DMS114 treated with DMSO at 0.1 percent for 48 hours (cell line): ENCODE data around the gene PACRG.

Source experiments
- DNase-seq: peaks from one replicate; lab custom pipeline; 2025; ENCODE audit not compliant: unreplicated experiment; lab: John Stamatoyannopoulos, UW

Gene PACRG

DNA sequence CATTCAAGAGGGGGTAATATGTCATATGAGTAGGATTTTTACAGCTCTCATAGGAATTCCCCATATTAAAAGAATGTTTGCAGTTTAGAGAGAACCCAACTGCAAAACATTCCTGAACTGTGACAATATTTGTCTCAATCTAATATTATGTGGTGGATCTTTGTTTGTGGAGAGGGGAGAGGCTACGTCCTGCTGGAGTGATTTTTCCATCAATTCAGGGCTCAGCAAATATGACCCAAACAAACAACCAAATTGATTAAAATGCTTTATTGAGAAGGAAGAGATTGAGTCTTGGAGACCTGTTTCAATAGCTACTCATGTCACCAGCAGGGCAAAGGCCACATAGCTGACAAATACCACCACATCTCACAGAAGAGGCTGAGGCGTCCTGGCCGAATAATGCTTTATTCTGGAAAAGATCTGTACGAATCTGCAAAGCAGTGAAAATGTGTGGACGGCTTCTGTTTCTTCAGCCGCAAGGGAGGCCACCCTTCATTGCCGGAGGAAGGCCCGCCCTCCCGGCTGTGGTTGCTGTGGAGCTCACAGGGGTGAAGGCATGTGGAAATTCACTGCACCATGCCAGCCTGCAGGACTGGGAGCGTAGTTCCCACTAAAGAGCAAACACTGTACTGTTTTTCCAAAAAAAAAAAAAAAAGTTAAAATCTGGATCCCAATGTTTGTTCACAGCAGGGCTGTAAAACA, 597.1 kb downstream of the PACRG start:
- DNase-seq = no peak

DNA sequence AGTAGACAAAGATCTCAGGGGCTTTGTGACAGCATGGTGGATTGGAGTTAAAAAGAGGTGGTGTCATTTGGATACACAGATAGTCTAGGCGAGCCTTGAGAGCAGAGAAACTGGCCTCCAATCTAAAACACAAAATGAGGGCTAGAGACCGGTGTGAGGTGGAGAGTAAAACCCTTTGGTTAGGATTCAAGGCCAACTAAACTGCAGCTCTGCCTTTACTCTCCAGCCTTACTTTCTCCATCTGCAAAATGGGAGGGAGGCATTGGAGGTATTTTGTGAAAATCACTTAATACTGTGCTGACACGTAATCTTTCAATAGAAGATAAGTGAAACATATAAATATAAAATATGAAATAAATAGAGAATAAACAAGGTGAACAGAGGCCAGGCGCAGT, 597.6 kb downstream of the PACRG start:
- DNase-seq = no peak

DNA sequence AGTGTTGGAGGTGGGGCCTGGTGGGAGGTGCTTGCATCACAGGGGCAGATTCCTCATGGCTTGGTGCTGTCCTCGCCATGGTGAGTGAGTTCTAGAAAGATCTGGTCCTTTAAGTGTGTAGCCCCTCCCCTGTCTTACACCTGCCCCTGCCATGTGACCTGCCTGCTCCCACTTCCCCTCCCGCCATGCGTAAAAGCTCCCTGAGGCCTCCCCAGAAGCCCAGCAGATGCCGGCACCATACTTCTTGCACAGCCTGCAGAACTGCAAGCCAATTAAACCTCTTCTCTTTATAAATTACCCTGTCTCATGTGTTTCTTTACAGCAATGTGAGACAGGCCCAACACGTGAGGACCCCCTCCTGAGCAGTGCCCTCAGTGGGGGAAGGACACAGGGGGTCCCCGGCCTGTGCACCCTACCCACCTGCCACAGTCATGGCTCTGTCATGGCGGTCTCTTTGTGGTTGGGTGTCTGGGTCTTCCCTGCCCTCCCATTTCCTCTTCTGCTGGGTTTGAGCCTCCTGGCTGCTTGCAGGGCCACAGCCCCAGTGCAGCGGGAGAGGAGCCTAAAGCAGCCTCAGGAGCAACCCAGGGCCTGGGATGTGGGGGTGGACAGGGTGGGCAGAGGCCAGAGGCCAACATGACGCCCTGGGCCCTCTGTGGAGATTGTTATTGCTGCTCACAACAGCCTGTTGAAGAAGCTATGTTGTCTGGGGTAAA, 599.5 kb downstream of the PACRG start:
- DNase-seq = no peak

GRCh38 chr6:163327921-163328320, 600.1 kb downstream of the PACRG start:
- DNase-seq = no peak

GRCh38 chr6:163328411-163328810, 600.6 kb downstream of the PACRG start:
- no peak for DNase-seq

GRCh38 chr6:163329991-163330390, 602.2 kb downstream of the PACRG start:
- DNase-seq = no peak

DNA sequence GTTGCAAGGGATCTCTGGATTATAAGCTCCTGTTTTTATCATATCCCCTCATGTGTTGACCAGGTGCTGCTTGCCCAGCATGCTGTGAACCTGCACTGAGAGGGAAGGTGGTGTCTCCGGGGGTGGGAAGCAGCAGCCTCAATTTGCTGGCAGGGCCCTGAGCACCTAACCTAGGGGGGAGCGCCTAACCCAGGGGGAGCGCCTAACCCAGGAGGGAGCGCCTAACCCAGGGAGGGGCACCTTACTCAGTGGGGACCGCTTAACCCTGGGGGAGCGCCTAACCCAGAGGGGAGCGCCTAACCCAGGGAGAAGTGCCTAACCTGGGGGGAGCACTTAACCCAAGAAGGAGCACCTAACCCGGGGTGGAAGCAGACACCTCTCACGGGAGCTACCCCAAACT, 603.5 kb downstream of the PACRG start:
- no peak for DNase-seq

DNA sequence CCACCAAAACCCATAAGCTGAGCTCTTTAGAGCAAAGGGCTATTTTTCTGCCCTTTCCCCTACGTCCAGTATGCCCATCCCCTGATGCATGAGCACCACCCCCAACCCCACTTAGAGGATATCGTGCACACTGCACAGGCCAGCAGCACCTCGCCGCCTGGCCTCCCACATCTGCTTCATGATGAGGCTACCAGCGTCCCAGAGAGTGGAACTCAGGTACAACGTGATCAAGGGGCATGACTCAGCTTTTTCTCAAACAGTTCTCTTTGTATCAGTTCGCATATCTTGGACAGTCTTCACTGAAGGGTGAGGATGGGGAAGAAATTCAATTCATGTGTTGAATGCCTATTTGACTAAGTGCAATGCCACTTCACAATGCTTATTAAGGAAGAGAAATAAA, 604.8 kb downstream of the PACRG start:
- no peak for DNase-seq

DNA sequence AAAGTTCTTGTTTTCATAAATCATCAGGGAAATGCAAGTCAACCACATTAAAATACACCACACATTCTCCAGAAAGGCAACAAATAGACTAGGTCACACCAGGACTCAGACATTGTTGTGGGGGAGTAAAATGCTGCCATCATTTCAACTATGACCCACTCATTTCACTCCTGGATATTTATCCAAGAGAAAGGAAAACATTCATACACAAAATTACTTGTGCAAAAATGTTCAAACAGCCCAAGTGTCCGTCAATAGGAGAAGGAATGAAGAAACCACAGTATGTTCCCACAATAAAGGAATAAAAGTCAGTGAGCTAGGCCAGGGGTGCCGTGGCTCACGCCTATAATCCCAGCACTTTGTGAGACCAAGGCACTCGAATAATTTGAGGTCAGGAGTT, 605.3 kb downstream of the PACRG start:
- DNase-seq = no peak

- no peak for DNase-seq
These were observed 606.2 kb downstream of the PACRG start for GRCh38 chr6:163333701-163334663.

GRCh38 chr6:163335056-163335455, 607.3 kb downstream of the PACRG start:
- DNase-seq = no peak

GRCh38 chr6:163335671-163336545, 608.1 kb downstream of the PACRG start:
- no peak for DNase-seq

DNA sequence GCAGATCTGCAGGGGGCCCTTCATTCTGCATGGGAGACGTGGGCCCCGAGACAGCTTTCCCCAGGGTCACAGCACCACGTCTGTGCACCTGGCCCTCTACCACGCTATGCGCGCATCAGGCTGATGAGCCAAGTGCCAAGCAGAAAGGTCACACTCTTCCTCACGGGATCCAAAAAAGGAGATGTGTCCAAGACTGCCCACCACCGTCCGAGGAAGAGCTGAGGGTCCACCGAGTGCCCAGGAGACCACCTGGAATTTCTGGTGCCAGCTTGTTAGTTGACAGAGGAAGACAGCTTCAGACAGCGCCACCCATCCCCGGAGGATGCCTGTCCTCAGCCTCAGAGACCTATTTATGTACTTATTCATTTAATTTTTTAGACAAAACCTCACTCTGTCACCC, 609.2 kb downstream of the PACRG start:
- no peak for DNase-seq

- DNase-seq = no peak
These were observed 610.2 kb downstream of the PACRG start for GRCh38 chr6:163337958-163338357.

DNA sequence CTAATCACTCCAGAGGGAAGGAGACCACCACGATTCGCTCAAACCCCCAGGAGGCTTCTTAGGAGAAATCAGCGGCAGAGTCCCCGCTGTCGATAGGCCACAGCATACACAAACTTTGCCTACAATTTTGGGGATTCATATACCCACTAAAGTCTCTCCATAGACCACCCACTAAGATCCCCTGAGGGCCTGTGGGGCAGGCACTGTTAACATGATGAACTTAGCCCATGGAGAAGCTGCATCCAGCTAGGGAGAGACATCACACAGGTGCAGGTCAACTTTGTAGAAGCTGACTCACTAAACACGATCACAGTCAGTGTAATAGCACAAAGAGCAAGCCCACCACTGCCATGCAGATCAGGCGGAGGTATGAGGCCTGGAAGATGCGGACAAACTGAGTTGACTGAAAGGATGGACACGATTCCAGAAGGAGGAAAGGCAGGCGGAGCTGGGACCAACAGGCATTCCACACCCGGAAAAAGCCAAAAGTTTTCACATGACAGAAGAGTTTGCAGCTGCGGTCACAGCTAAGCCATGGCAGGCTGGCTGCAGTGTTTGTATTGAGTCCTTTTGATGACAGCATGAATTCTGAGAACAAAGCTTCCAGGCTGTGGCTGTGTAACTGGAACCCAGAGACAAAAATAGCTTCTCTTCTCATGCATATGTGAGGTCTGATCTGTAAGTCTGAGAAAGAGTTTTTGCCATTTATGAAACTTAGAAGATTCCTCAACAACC, 611.1 kb downstream of the PACRG start:
- DNase-seq = no peak

DNA sequence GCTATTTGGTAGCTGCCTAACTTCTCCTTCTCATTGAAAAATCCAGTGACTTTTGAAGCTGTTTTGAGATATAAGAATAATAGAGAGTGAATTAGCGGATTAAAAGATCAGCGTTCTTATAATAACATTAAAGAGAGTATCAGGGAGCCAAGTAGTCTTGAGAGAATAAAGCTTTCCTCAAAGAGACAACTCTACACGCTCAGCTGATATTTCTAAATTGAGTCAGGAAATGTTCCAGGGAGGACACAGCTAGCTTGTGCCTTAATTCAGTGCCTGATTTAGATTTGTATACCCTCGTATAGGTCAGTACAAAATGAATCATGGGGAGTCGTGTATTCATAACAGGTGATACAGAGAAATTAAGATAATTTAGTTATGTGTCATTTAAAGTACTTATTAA, 611.7 kb downstream of the PACRG start:
- DNase-seq = no peak

- DNase-seq = no peak
These were observed 612.6 kb downstream of the PACRG start for GRCh38 chr6:163340201-163340887.

- DNase-seq = no peak
These were observed 613.7 kb downstream of the PACRG start for GRCh38 chr6:163341224-163342061.
